Stomach (tissue), 4 donors: ENCODE data around the gene YIF1B.

Experiments
- POLR2AphosphoS5 ChIP-seq, 3 donors: sonication (generic); formaldehyde crosslinking; IDR thresholded peaks; one replicate each; pipeline ENCODE4 v1.6.1; 2016; ENCODE audit warnings: antibody characterized with exemption in 3 of 3
- TF ChIP-seq, protein P1 (sequence below), 7 experiments: fragments of 450-650 bp in 4 of 7; fragments of 200-600 bp in 3 of 7; sonication (generic) in 3 of 7; IDR thresholded peaks; one replicate each; pipeline ENCODE4 v1.5.1; 2016 to 2019; ENCODE audit warnings: antibody characterized with exemption in 7 of 7, control low read depth in 2 of 7, mild to moderate bottlenecking in 1 of 7

DNA sequence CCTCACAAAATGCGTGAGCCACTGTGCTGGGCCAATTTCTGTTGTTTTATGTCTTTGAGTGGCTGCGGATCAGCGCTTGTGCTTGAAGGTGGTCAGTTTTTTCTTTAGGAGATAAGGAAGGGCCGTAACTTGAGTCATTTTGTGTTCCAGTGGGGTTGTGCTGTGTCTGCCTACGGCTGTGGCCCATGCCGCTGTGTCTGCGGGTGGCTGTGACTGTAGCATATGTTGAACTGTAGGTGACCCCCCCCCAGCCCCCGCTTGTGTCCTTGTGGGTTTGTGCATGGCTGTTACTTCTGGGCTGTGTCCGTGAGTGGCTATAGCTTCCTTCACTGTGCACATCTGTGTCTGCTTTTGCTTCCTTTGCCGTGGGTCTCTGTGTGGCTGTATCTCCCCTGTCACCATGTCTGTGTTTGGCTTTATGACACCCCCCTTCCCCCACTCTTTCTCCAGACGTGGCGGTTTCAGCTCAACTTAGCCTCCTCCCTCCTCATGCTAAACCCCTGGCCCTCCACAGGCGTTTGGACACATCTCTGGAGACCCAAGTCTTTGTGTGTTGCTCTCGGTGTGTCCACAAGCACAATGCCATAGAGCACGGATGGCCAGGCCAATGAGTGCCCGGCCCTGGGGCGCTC lies 60.2 kb downstream of the YIF1B start:
- no peak for TF ChIP-seq POLR2AphosphoS5 (IDR thresholded peaks at IDR 0.05)
- TF ChIP-seq, protein P1, sequence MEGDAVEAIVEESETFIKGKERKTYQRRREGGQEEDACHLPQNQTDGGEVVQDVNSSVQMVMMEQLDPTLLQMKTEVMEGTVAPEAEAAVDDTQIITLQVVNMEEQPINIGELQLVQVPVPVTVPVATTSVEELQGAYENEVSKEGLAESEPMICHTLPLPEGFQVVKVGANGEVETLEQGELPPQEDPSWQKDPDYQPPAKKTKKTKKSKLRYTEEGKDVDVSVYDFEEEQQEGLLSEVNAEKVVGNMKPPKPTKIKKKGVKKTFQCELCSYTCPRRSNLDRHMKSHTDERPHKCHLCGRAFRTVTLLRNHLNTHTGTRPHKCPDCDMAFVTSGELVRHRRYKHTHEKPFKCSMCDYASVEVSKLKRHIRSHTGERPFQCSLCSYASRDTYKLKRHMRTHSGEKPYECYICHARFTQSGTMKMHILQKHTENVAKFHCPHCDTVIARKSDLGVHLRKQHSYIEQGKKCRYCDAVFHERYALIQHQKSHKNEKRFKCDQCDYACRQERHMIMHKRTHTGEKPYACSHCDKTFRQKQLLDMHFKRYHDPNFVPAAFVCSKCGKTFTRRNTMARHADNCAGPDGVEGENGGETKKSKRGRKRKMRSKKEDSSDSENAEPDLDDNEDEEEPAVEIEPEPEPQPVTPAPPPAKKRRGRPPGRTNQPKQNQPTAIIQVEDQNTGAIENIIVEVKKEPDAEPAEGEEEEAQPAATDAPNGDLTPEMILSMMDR (IDR thresholded peaks at IDR 0.05): no peak
